Kidney (tissue), 14 donors: ENCODE measurements around the gene SPECC1L. TPM values are rescaled to one million over a fixed set of nuclear protein-coding genes. Genes with fewer than 3 reads are reported as not detected.
"Not testable (repeated sequence)": the region's sequence is repeated elsewhere in the genome, so short reads cannot be mapped to it uniquely, and the experiment has no call there.

ENCODE experiments used
- DNase-seq, 5 donors: peaks; one replicate each; pipeline ENCODE4 v3.0.0-alpha.2; 2013 to 2020
- FAIRE-seq: peaks from 2 replicates; lab custom pipeline; 2012; peaks lifted over from hg19 to GRCh38; lab: Jason Lieb, UNC
- H3K27ac ChIP-seq, 2 donors: one replicate each; pipeline ENCODE4 v1.7.0; 2013; ENCODE audit warnings: low read depth in 2 of 2, low read length in 2 of 2, inconsistent platforms in 1 of 2
- H3K27me3 ChIP-seq: one replicate; pipeline ENCODE4 v1.7.1; 2013; ENCODE audit warnings: low read length, inconsistent platforms; ENCODE audit not compliant: control insufficient read depth, insufficient read depth
- H3K36me3 ChIP-seq, 3 donors: one replicate each; pipeline versions ENCODE4 v1.7.0 to v1.7.1; 2013; ENCODE audit warnings: low read length in 3 of 3, control low read depth in 1 of 3, inconsistent platforms in 1 of 3; ENCODE audit not compliant: insufficient read depth in 3 of 3, control insufficient read depth in 2 of 3
- H3K4me1 ChIP-seq, 3 donors: one replicate each; pipeline versions ENCODE4 v1.7.0 to v1.7.1; 2013; ENCODE audit warnings: low read length in 3 of 3, inconsistent platforms in 1 of 3, low read depth in 1 of 3; ENCODE audit not compliant: control insufficient read depth in 2 of 3, insufficient read depth in 2 of 3
- H3K4me3 ChIP-seq, 3 donors: one replicate each; pipeline versions ENCODE4 v1.7.0 to v1.8.1; 2013; ENCODE audit warnings: low read length in 3 of 3, control low read depth in 1 of 3, inconsistent platforms in 1 of 3
- H3K9ac ChIP-seq, 3 donors: one replicate each; pipeline versions ENCODE4 v1.7.0 to v1.7.1; 2013; ENCODE audit warnings: low read length in 3 of 3, control low read depth in 1 of 3, inconsistent platforms in 1 of 3
- H3K9me3 ChIP-seq, 3 donors: one replicate each; pipeline versions ENCODE4 v1.7.0 to v1.7.1; 2013; ENCODE audit warnings: low read length in 3 of 3, control low read depth in 1 of 3, inconsistent platforms in 1 of 3; ENCODE audit not compliant: control insufficient read depth in 2 of 3, insufficient read depth in 1 of 3
- intact Hi-C: fragments of 100-400 bp; cut with DNase I; formaldehyde crosslinking; loops from one replicate; pipeline ENCODE4 v1.11.1; 2022
- polyA plus RNA-seq: library from polyadenylated mRNA; stranded (reverse); fragments of 350-450 nt; fragmentation: Illumina TruSeq; extraction: RNeasy Lipid Tissue Mini Kit (QIAGEN cat#74804); gene quantifications from one replicate; pipeline ENCODE4 v1.2.3, GENCODE V29; 2014; ENCODE audit warnings: low read depth, low replicate concordance; ENCODE audit not compliant: insufficient read depth
- total RNA-seq: library from RNA; stranded (reverse); fragmentation: NEBNext Ultra II Directional; extraction: Animal tissue kit (Norgen Biotek cat#: 25700); gene quantifications from one replicate; pipeline ENCODE4 v1.2.1, GENCODE V29; 2021
- TF ChIP-seq, protein P1 (sequence below): IDR thresholded peaks from 3 replicates; pipeline ENCODE4 v1.5.1; 2012; ENCODE audit warnings: mild to moderate bottlenecking, moderate library complexity, borderline replicate concordance; ENCODE audit not compliant: insufficient read depth; ENCODE audit errors: extremely low read depth
- donor health status: control.
- donor health status: control.
- donor health status: control.
- donor health status: control.
- donor health status: control.
- donor health status: DM: yes; HTN: yes; CAD: no.
- donor health status: Normal renal cell carcinoma (clear cell type).

Gene SPECC1L
- total and polyA plus RNA-seq, 2 donors from 2014 or later = 11.1 to 65.8 TPM

DNA sequence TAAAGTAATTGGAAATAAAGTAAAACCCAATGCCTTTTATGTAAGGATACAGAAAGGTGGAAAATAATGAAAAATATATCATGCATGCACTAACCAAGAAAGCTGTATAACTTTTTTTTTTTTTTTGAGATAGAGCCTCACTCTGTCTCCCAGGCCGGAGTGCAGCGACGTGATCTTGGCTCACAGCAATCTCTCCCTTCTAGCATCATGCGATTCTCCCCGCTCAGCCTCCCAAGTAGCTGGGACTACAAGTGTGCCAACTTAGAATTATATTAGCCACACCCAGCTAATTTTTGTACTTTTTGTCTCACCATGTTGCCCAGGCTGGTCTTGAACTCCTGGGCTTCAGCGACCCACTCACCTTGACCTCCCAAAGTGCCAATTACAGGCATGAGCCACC lies 30.2 kb upstream of the SPECC1L start:
- TF ChIP-seq, protein P1, sequence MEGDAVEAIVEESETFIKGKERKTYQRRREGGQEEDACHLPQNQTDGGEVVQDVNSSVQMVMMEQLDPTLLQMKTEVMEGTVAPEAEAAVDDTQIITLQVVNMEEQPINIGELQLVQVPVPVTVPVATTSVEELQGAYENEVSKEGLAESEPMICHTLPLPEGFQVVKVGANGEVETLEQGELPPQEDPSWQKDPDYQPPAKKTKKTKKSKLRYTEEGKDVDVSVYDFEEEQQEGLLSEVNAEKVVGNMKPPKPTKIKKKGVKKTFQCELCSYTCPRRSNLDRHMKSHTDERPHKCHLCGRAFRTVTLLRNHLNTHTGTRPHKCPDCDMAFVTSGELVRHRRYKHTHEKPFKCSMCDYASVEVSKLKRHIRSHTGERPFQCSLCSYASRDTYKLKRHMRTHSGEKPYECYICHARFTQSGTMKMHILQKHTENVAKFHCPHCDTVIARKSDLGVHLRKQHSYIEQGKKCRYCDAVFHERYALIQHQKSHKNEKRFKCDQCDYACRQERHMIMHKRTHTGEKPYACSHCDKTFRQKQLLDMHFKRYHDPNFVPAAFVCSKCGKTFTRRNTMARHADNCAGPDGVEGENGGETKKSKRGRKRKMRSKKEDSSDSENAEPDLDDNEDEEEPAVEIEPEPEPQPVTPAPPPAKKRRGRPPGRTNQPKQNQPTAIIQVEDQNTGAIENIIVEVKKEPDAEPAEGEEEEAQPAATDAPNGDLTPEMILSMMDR = no peak
- DNase-seq (peak in 1 of 5 donors; percentile 71), FAIRE-seq (no peak)
- Histone ChIP-seq H3K4me1 (peaks cover 0 to 8% (median 0%) of the 10 kb centered on the region in 3 donors), H3K9me3 (no peaks in the 10 kb centered on the region), H3K27me3 (no peaks in the 10 kb centered on the region), H3K27ac (no peak overlapping the region), H3K9ac (no peak overlapping the region), H3K36me3 (no peaks in the 10 kb centered on the region), H3K4me3 (no peak overlapping the region)
- intact Hi-C loops = no loop called here

DNA sequence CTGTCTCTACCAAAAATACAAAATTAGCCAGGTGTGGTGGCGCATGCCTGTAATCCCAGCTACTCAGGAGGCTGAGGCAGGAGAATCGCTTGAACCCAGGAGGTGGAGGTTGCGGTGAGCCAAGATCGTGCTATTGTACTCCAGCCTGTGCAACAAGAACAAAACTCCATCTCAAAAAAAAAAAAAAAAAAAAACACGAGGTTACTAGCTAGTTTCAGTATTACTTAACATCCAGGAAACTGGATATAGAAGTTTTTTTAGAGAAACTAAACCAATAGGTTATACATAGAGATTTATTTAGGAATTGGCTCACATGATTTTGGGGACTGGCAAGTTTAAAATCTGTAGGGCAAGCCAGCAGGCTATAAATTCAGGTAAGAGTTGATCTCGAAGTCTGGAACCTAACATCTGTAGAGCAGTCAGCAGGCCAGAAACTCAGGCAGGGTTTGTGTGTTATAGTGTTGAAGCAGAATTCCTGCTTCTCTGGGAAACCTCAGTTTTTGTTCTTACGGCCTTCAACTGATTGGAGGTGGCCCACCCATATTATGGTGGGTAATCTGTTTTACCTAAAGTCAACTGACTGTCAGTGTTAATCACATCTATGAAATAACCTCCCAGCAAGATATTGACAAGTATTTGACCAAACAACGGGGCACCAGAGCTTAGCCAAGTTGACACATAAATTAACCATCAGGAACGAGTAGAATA lies 29.5 kb upstream of the SPECC1L start:
- DNase-seq, H3K9me3 ChIP-seq, H3K27me3 ChIP-seq, FAIRE-seq, H3K27ac ChIP-seq, H3K36me3 ChIP-seq, H3K9ac ChIP-seq, intact Hi-C loops, H3K4me1 ChIP-seq, H3K4me3 ChIP-seq: not testable (repeated sequence)

DNA sequence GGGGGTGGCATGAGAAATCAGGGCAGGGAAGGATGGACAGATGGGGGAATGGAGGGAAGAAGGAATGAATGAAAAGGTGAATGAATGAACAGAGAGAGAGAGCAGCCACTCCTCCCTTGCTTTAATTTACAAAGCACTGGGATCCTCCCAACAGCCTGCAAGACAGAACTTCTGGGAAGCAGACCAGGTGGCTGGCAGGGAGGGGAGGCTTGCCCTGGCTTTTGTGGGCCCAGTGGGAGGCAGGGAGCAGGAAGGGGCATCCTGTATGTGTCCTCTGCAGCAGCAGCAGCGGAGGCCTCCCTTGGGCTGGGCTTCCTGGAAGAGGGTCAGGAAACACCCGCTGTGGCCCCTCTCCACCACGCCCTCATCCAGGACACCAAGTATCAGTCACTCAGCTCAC lies 27.2 kb upstream of the SPECC1L start:
- peak in 2 of 5 donors; percentile 46 to 87 for DNase-seq
- intact Hi-C loops, H3K4me3 ChIP-seq, FAIRE-seq, H3K9ac ChIP-seq, H3K36me3 ChIP-seq, H3K27me3 ChIP-seq, H3K27ac ChIP-seq, H3K9me3 ChIP-seq: not testable (repeated sequence)
- H3K4me1 ChIP-seq = peaks cover 0 to 11% (median 5%) of the 10 kb centered on the region in 3 donors

DNA sequence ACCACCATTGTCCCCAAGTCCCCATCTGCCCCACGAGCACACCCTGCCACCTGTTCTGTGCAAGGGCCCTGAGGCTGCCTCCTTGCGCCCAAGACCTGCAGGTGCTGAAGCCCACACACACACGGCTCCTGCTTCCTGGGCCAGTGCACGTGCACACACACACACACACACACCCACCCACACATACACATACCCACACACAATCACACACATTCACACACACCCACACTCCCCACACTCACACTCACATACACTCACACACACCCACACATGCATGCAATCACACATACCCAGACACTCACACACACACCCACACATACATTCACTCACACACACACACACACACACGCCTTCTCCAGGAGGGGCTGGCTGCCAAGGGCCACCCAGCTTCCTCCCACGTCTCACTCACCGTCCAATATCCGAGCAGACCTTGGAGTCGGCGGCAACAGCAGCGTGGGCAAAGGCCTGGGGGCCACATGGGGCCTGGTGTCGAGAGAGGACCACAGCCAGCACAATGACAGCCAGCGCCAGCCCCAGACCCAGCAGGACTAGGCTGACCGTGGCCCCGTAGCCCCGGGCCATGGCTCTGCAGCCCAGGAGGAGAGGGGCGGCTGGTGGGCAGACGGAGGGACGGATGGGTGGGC lies 26.4 kb upstream of the SPECC1L start:
- peak in 3 of 5 donors; percentile 37 to 85 (median 60) for DNase-seq
- H3K27ac ChIP-seq = peak overlapping the region; percentile 41 to 53
- H3K9ac ChIP-seq = peak overlapping the region in 1 of 3 donors; percentile 26
- peak overlapping the region; percentile 43 to 56 (median 51) for H3K4me3 ChIP-seq
- FAIRE-seq = no peak
- no peaks in the 10 kb centered on the region for H3K9me3 ChIP-seq
- H3K36me3 ChIP-seq = no peaks in the 10 kb centered on the region
- TF ChIP-seq, protein P1 = no peak
- no peaks in the 10 kb centered on the region for H3K27me3 ChIP-seq
- peaks cover 0 to 11% (median 5%) of the 10 kb centered on the region in 3 donors for H3K4me1 ChIP-seq
- intact Hi-C loops = no loop called here

DNA sequence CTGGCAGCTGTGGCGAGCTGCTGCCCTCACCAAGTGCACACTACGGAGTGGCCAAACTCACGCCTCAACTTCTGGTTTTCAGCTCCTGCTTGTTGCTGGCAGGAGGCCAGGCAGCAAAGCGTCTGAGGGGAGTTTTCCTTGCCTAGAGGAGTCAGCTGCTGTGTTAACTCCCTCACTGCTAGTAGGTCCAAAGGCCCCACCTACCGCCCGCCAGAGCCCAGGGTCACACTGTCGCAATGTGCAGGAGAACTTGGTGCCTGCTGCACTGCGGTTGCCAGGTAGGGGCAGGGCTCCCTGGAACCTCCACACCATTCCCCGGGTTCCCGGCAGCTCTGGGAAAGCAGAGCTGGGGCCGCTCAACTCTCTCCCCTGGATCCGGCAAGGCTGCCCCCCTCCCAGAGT lies 25.6 kb upstream of the SPECC1L start, which contains the start of gene GGT5:
Gene GGT5, minus strand, starts transcription at position 53 of the 402 bp plus-strand sequence. CDS start 357 bp downstream, outside the sequence.
- DNase-seq = peak in 2 of 5 donors; percentile 39 to 87
- H3K9me3 ChIP-seq, intact Hi-C loops, FAIRE-seq, H3K27me3 ChIP-seq, H3K36me3 ChIP-seq: not testable (repeated sequence)
- Histone ChIP-seq H3K27ac (peak within 1 kb of the TSS; percentile 43 to 53), H3K4me1 (peaks cover 0 to 11% (median 5%) of the 10 kb centered on the region in 3 donors), H3K4me3 (peak within 1 kb of the TSS; percentile 43 to 56 (median 51)), H3K9ac (peak within 1 kb of the TSS in 1 of 3 donors; percentile 26)

DNA sequence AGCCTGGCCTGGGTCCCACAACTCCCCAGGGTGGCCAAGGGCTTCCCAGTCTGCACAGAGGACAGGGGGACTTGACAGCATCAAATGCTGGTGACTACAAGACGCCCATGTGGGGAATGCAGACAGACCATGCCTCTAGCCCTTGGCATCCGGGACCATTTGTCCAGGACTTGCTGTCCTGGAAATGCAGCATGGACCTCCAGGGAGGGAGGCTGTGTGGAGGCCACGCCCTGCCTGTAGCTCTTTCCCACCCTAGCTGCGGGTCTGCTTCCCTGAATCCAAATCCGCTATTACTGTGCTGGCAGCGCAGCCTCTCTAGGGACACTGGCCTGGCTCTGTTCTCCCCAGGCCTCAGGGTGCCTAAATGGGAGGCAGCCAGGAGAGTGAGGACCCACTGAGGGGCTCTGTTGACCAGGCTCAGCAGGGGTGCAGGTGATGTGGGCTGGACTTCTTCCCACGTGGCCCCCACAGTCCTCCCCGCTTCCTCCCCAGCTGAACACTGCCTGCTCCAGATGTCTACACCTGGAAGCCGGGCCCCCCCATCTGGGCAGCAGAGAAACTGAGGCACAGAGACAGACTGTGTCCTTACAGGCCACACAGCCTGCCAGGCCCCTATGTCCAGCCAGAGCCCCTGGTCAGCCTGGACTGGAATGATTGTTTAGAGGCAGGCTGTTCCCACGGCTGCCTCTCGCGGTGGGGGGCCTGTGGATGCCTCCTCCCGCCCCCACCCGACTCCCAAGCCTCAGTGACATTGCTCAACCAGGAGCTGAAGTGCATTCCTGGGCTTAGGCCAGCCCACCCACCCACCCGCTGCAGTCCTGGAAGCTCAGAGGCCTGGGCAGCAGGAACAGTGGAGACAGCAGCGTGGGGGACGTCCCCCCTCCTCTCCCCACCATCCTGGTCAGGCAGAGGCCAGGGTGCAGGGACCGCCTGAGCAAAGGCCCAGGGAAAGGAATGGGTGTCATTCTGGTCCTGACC lies 24.8 kb upstream of the SPECC1L start:
- H3K27me3 ChIP-seq, intact Hi-C loops, H3K36me3 ChIP-seq, H3K9ac ChIP-seq, FAIRE-seq, H3K9me3 ChIP-seq: not testable (repeated sequence)
- Histone ChIP-seq H3K4me3 (peak overlapping the region in 1 of 3 donors; percentile 21), H3K27ac (peak overlapping the region; percentile 28 to 43), H3K4me1 (peaks cover 0 to 11% (median 5%) of the 10 kb centered on the region in 3 donors)
- DNase-seq = peak in 2 of 5 donors; percentile 44 to 94
